ENCODE data around the gene SHD. TPM values are rescaled to one million over a fixed set of nuclear protein-coding genes. Genes with fewer than 3 reads are reported as not detected.

The SHD gene
- total and polyA plus RNA-seq, 9 of the 15 experiments (the other 6 are each of a cell fraction or from before 2014, with no cell fraction given) = 0.05 to 0.62 (median 0.15) TPM; not detected in 5

GRCh38 chr19:4298810-4299550 lies 19.9 kb downstream of the SHD start (continued):
- TF ChIP-seq ZNF407 (IDR thresholded peaks at IDR 0.05; ENCODE audit: low read depth) (no peak), SAP30 (IDR thresholded peaks at IDR 0.05; ENCODE audit: borderline replicate concordance, insufficient read depth, low read depth, low read length, poor library complexity, severe bottlenecking) (no peak), CBX3 (IDR thresholded peaks at IDR 0.05; ENCODE audit: borderline replicate concordance in 1 of 2, low read length in 2 of 2) (peak in 1 of 2 experiments; percentile 53; a peak in 1 of 3 replicates), ESRRA (IDR thresholded peaks at IDR 0.05; ENCODE audit: borderline replicate concordance, low read depth) (peak; percentile 99), MEIS2 (IDR thresholded peaks at IDR 0.05; ENCODE audit: partially characterized antibody) (no peak), NKRF (IDR thresholded peaks at IDR 0.05; ENCODE audit: borderline replicate concordance) (no peak), ELF4 (CRISPR knock-in tag; IDR thresholded peaks at IDR 0.05) (no peak), MTA2 (IDR thresholded peaks at IDR 0.05; ENCODE audit: low read depth) (no peak), HLTF (IDR thresholded peaks at IDR 0.05) (no peak), ZMIZ1 (IDR thresholded peaks at IDR 0.05; ENCODE audit: low read depth in 2 of 2, low read length in 2 of 2) (no peak), ZNF121 (CRISPR knock-in tag; conservative IDR thresholded peaks at IDR 0.05) (peak; percentile 93), GATA2 (CRISPR knock-in tag; IDR thresholded peaks at IDR 0.05) (no peak)
